Heart left ventricle (tissue), 16 donors: ENCODE measurements around the gene CORO6. TPM values are rescaled to one million over a fixed set of nuclear protein-coding genes. Genes with fewer than 3 reads are reported as not detected.

ENCODE experiments used
- ATAC-seq, 4 donors: fragments of 200-7000 bp; cut with Tn5 transposase; one replicate each; pipeline ENCODE4 v1.9.1; 2020 to 2022; ENCODE audit warnings: moderate library complexity in 4 of 4, mild to moderate bottlenecking in 3 of 4, moderate number of reproducible peaks in 1 of 4
- DNase-seq, 5 donors: peaks; one replicate each; pipeline ENCODE4 v3.0.0-alpha.2; 2020
- H3K27ac ChIP-seq, 12 donors: fragments of 200-600 bp; sonication (generic) in 4 of 12; one replicate each; pipeline versions ENCODE4 v1.5.0 to v1.8.0; 2016 to 2022; ENCODE audit warnings: mild to moderate bottlenecking in 2 of 12
- H3K27me3 ChIP-seq, 9 donors: fragments of 200-600 bp; sonication (generic) in 2 of 9; one replicate each; pipeline versions ENCODE4 v1.5.1 to v1.8.0; 2016 to 2022; ENCODE audit warnings: mild to moderate bottlenecking in 3 of 9
- H3K36me3 ChIP-seq, 9 donors: fragments of 200-600 bp; sonication (generic) in 2 of 9; one replicate each; pipeline versions ENCODE4 v1.5.0 to v1.8.0; 2018 to 2022; ENCODE audit warnings: mild to moderate bottlenecking in 2 of 9
- H3K4me1 ChIP-seq, 12 donors: fragments of 200-600 bp; sonication (generic) in 4 of 12; one replicate each; pipeline versions ENCODE4 v1.5.0 to v1.8.0; 2016 to 2022; ENCODE audit warnings: mild to moderate bottlenecking in 3 of 12
- H3K4me3 ChIP-seq, 12 donors: fragments of 200-600 bp; sonication (generic) in 4 of 12; one replicate each; pipeline versions ENCODE4 v1.5.0 to v1.8.0; 2017 to 2022; ENCODE audit warnings: mild to moderate bottlenecking in 9 of 12, moderate library complexity in 4 of 12
- H3K9me3 ChIP-seq, 12 donors: fragments of 200-600 bp; sonication (generic) in 4 of 12; one replicate each; pipeline versions ENCODE4 v1.5.0 to v1.8.0; 2016 to 2022; ENCODE audit warnings: mild to moderate bottlenecking in 1 of 12
- POLR2A ChIP-seq, 2 donors: fragments of 450-650 bp; IDR thresholded peaks; one replicate each; pipeline ENCODE4 v1.6.1; 2017; ENCODE audit warnings: antibody characterized with exemption in 2 of 2, mild to moderate bottlenecking in 2 of 2, moderate library complexity in 2 of 2
- WGBS, 4 donors: extraction: QIAGEN DNeasy Blood & Tissue Kit in 2 of 4; methylation state at CpG; one replicate each; pipeline versions ENCODE4 v1.1.5 to v1.1.7; 2013 to 2018; 5-methylcytosine and 5-hydroxymethylcytosine counted together
- intact Hi-C, 10 donors: fragments of 100-400 bp; cut with DNase I; formaldehyde crosslinking; loops; one replicate each; pipeline versions ENCODE4 v1.11.1 to v1.14.2; 2022
- long read RNA-seq, 3 donors: library from polyadenylated mRNA; unstranded; transcript quantifications; one replicate each; pipeline ENCODE4 v2.0.0, GENCODE V29; 2020 to 2021
- polyA plus RNA-seq, 2 donors: library from polyadenylated mRNA; stranded (reverse); fragments of 200-250 nt; gene quantifications; one replicate each; pipeline ENCODE4 v1.2.3, GENCODE V29; 2013
- total RNA-seq, 9 donors: library from RNA; depleted of rRNA in 2 of 9; stranded (reverse); fragments of >200 nt in 2 of 9; fragmentation: NEBNext Ultra II Directional in 3 of 9; extraction: Animal tissue kit (Norgen Biotek cat#: 25700) in 3 of 9; gene quantifications; one replicate each; pipeline versions ENCODE4 v1.1.0 to v1.2.4, GENCODE V29; 2016 to 2023
- TF ChIP-seq, protein P1 (sequence below), 12 donors: fragments of 200-600 bp; sonication (generic) in 4 of 12; IDR thresholded peaks; one replicate each; pipeline versions ENCODE4 v1.5.0 to v1.8.0; 2018 to 2022; ENCODE audit warnings: antibody characterized with exemption in 12 of 12, mild to moderate bottlenecking in 5 of 12
- donor health status: ischemic (EF 13 %, LVEDD 7.1; RV severe dilation, severe dysfunction).
- donor health status: healthy with polysubstance abuse.
- donor health status: DM: no; HTN: yes; CAD: no.
- donor health status: DM: no; HTN: no; CAD: no.
- donor health status: ischemic (EF 25% LVEDD 6.9; RV normal size, moderate dysfunction).
- donor health status: ischemic (EF 25% LVEDD 5.7; RV mildly dilated, moderate dysfunction).
- donor health status: healthy.
- donor health status: DM: yes; HTN: yes; CAD: no.
- donor health status: ischemic (EF 35%, LVEDD 5.7; RV mildly dilated, moderate dysfunction).
- donor health status: nonischemic (EF 11% LVEDD 7.7; RV severe dilation, severe dysfunction).
- donor health status: DM: yes; HTN: yes; CAD: no.
- donor health status: PGD.
- donor health status: ischemic (EF 29% LVEDD 5.4; RV normal size, mild dysfunction).
- donor health status: nonischemic (EF 23%, LVEDD 6.1; RV moderate dilation, normal function).

The CORO6 gene
- total RNA-seq (100 to 1,000 TPM in 3 of 9 donors, 10 to 100 TPM in 6; 72.1 to 115 (median 95.5) TPM), polyA plus RNA-seq (10 to 100 TPM; 50.7 to 96.2 TPM)
- long read RNA-seq, donor 1, full-length matches to known transcripts = 10 of 219 reads
- long read RNA-seq, donor 1, partial matches to known transcripts = 58 of 219 reads
- long read RNA-seq, donor 1, other reads (novel, unspliced or antisense) = 151 of 219 reads
- long read RNA-seq, donor 2, transcript CORO6-201 (11 exons, 2,603 nt) = major isoform, 10 of 503 reads
- long read RNA-seq, donor 2, partial matches to known transcripts = 80 of 503 reads
- long read RNA-seq, donor 2, other reads (novel, unspliced or antisense) = 405 of 503 reads
- long read RNA-seq, donor 3, partial matches to known transcripts = 40 of 155 reads
- long read RNA-seq, donor 3, other reads (novel, unspliced or antisense) = 107 of 155 reads

DNA sequence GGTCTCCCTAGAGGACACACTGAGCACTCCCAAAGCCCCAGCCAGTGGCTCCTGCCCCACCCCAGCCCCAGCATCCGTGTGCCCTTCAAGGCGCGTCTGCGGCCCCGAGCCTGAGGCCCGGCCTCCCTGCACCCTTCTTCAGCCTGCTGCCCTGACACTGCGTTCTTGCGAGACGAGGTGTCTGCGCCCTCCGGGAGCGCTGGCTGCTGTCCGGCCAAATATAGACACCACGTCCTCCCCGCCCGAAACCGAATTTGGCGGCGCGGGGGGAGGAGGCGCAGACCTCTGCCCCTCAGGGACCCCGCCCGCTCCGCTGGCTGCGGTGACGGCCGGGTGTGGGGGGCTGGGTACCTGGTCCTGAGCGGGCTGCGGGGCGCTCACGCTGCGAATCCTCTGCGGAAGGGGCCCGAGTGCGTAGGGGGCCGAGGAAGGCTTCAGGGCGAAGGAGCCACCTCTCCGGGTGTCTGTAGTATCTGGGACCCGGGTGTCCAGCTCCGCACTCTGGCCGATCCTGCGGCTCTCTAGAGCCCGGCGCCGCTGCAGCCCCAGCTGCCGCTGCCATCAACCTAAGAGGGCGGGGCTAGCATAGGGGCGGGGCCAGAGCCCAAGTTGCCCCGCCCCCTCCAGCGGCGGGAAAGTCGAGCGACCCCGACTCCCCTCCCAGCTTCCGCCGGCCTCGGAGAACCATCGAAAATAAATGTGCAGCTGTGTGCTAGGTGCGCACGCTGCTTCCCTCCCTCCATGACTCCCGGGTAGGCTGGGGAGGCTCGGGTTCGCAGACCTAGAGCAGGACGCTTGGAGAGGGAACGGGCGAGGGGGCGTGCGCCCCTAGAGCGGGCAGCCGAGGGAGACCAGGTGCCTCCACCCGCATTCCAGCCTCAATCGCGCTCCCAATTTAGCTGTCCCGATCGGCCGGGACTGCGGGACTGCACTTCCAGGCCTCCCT lies at the start of gene CORO6:
Gene CORO6 (minus strand): TSS at position 576 of the 946 bp plus-strand sequence. CDS start 1,491 bp downstream, outside the sequence.
- peak; percentile 41 to 83 for TF ChIP-seq POLR2A (IDR thresholded peaks at IDR 0.05)
- TF ChIP-seq, protein P1, sequence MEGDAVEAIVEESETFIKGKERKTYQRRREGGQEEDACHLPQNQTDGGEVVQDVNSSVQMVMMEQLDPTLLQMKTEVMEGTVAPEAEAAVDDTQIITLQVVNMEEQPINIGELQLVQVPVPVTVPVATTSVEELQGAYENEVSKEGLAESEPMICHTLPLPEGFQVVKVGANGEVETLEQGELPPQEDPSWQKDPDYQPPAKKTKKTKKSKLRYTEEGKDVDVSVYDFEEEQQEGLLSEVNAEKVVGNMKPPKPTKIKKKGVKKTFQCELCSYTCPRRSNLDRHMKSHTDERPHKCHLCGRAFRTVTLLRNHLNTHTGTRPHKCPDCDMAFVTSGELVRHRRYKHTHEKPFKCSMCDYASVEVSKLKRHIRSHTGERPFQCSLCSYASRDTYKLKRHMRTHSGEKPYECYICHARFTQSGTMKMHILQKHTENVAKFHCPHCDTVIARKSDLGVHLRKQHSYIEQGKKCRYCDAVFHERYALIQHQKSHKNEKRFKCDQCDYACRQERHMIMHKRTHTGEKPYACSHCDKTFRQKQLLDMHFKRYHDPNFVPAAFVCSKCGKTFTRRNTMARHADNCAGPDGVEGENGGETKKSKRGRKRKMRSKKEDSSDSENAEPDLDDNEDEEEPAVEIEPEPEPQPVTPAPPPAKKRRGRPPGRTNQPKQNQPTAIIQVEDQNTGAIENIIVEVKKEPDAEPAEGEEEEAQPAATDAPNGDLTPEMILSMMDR (IDR thresholded peaks at IDR 0.05) = no peak
- peaks cover 3 to 70% (median 40%) of the 10 kb centered on the region in 12 donors for H3K4me1 ChIP-seq
- H3K27ac ChIP-seq = peak within 1 kb of the TSS; percentile 28 to 98 (median 88)
- peak; percentile 64 to 85 (median 81) for DNase-seq
- H3K36me3 ChIP-seq = peaks cover 0 to 4% (median 0%) of the 10 kb centered on the region in 9 donors
- peak within 1 kb of the TSS; percentile 51 to 83 (median 72) for H3K4me3 ChIP-seq
- intact Hi-C loops = loop anchor here in 3 of 10 donors (5.0 kb wide), 2 partner anchors 40 to 155 kb away; no protein-coding TSS in a partner anchor
- no peaks in the 10 kb centered on the region for H3K27me3 ChIP-seq
- H3K9me3 ChIP-seq = no peaks in the 10 kb centered on the region
- 1 to 11% (median 2%) methylated on average over 32 to 77 of the region's 77 CpGs for WGBS, 4 donors
- ATAC-seq = peak; percentile 53 to 71 (median 70)

DNA sequence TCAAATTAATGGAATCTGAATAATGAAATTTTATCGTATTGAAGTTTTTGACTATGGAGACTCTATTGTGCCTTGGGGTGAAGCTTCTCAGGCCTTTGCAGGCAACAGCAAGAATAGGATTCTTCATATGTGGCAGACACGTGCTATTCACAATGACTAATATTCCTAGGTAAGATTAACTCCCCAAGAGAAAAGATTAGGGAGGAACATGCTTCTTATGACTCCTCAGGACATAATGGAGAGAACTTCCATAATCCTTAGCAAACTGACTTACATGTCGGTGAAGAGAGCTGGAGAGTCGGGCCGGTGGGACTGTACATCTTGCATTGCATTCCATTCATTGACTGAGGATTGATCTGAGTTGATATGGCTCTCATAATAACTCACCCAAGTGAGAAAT lies 48.9 kb upstream of the CORO6 start:
- Histone ChIP-seq H3K4me3 (no peak overlapping the region), H3K27ac (peak overlapping the region in 3 of 12 donors; percentile 1 to 82 (median 80)), H3K9me3 (no peaks in the 10 kb centered on the region), H3K36me3 (peaks cover 0 to 95% (median 69%) of the 10 kb centered on the region in 9 donors), H3K27me3 (no peaks in the 10 kb centered on the region), H3K4me1 (peaks cover 0 to 25% (median 16%) of the 10 kb centered on the region in 12 donors)
- DNase-seq = no peak
- TF ChIP-seq, protein P1 (IDR thresholded peaks at IDR 0.05) = no peak
- TF ChIP-seq POLR2A (IDR thresholded peaks at IDR 0.05) = no peak
- WGBS, 4 donors = 78 to 83% (median 81%) methylated on average over 5 of the region's 5 CpGs
- intact Hi-C loops = no loop called here
- no peak for ATAC-seq

DNA sequence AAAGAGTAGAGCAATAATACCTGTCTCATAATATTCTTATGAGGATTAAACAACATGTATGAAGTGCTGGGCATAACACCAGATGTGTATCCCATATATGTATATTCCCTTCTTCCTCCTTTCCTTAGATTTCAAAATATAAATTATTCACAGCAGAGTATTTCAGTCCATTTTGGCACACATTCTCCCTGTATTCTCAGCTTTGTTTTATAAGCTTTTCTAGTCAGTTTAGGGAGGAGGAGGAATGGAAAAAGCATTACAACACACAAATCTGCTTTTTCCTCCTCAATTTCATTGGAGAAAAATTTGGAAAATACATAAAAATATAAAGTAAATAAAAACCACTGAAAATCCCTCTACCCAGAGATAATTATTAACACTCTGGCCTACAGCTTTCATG lies 46.6 kb upstream of the CORO6 start:
- H3K4me3 ChIP-seq = no peak overlapping the region
- no peak for TF ChIP-seq POLR2A (IDR thresholded peaks at IDR 0.05)
- TF ChIP-seq, protein P1 (IDR thresholded peaks at IDR 0.05) = no peak
- intact Hi-C loops = no loop called here
- H3K27ac ChIP-seq = peak overlapping the region in 7 of 12 donors; percentile 16 to 96 (median 80)
- peaks cover 0 to 98% (median 85%) of the 10 kb centered on the region in 9 donors for H3K36me3 ChIP-seq
- ATAC-seq (no peak), DNase-seq (no peak)
- no peaks in the 10 kb centered on the region for H3K9me3 ChIP-seq
- H3K27me3 ChIP-seq = no peaks in the 10 kb centered on the region
- peaks cover 0 to 28% (median 8%) of the 10 kb centered on the region in 12 donors for H3K4me1 ChIP-seq
